HUES6 (cell line): Measurements from ENCODE around the gene STT3A.

Source experiments
- H3K27ac ChIP-seq: 2 replicates; pipeline ENCODE4 v1.7.0; 2013; ENCODE audit warnings: low read depth, mild to moderate bottlenecking, low read length, inconsistent platforms
- H3K27me3 ChIP-seq: 2 replicates; pipeline ENCODE4 v1.6.1; 2013; ENCODE audit warnings: low read length; ENCODE audit not compliant: control insufficient read depth, insufficient read depth
- H3K36me3 ChIP-seq: 2 replicates; pipeline ENCODE4 v1.6.1; 2013; ENCODE audit warnings: low read length; ENCODE audit not compliant: control insufficient read depth, insufficient read depth
- H3K4me1 ChIP-seq: 2 replicates; pipeline ENCODE4 v1.6.1; 2013; ENCODE audit warnings: low read length; ENCODE audit not compliant: control insufficient read depth, insufficient read depth
- H3K4me3 ChIP-seq: 2 replicates; pipeline ENCODE4 v1.5.1; 2013; ENCODE audit warnings: low read depth, low read length
- H3K9ac ChIP-seq: one replicate; pipeline ENCODE4 v1.6.1; 2013; ENCODE audit warnings: mild to moderate bottlenecking, low read length
- H3K9me3 ChIP-seq: 2 replicates; pipeline ENCODE4 v1.6.1; 2013; ENCODE audit warnings: low read depth, low read length; ENCODE audit not compliant: control insufficient read depth, insufficient read depth

Gene STT3A

DNA sequence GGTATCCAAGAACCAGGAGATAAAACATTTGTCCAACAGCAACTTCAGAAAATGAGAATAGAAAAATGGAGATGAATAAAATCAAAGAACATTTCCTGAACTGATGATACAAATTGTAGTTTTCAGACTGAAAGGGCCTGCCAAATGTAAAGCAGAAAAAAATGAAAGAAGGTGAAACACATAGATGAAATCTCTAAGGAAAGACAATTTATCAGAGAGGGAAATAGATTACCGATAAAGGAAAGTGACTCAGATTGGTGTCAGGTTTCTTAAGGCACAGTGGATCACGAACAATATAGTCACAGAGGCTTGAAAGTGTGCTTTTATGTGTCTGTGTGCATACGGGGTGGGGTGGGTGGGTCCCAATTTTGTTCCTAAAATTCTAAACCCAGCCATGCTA is 4.1 kb upstream of the STT3A start:
- no peaks in the 10 kb centered on the region for H3K4me1 ChIP-seq
- H3K9ac ChIP-seq, result no peak overlapping the region
- no peaks in the 10 kb centered on the region for H3K9me3 ChIP-seq
- no peak overlapping the region for H3K27ac ChIP-seq
- no peaks in the 10 kb centered on the region for H3K27me3 ChIP-seq
- H3K4me3 ChIP-seq, result no peak overlapping the region
- peaks cover 13% of the 10 kb centered on the region for H3K36me3 ChIP-seq

- H3K9me3 ChIP-seq, result no peaks in the 10 kb centered on the region
- H3K27ac ChIP-seq, result peak overlapping the region; percentile 81
- H3K4me1 ChIP-seq, result no peaks in the 10 kb centered on the region
These were observed 875 bp upstream of the STT3A start for GRCh38 chr11:125591649-125592304.

GRCh38 chr11:125593114-125593820 is 615 bp downstream of the STT3A start:
- Histone ChIP-seq H3K4me3 (peak overlapping the region; percentile 95), H3K27me3 (no peaks in the 10 kb centered on the region), H3K36me3 (peaks cover 27% of the 10 kb centered on the region), H3K27ac (no peak overlapping the region), H3K9ac (peak overlapping the region; percentile 91), H3K4me1 (no peaks in the 10 kb centered on the region), H3K9me3 (no peaks in the 10 kb centered on the region)

More at GRCh38 chr11:125591649-125592304, 875 bp upstream of the STT3A start:
- peaks cover 13% of the 10 kb centered on the region for H3K36me3 ChIP-seq
- H3K27me3 ChIP-seq, result no peaks in the 10 kb centered on the region
- H3K9ac ChIP-seq, result peak overlapping the region; percentile 97
- H3K4me3 ChIP-seq, result peak overlapping the region; percentile 95

DNA sequence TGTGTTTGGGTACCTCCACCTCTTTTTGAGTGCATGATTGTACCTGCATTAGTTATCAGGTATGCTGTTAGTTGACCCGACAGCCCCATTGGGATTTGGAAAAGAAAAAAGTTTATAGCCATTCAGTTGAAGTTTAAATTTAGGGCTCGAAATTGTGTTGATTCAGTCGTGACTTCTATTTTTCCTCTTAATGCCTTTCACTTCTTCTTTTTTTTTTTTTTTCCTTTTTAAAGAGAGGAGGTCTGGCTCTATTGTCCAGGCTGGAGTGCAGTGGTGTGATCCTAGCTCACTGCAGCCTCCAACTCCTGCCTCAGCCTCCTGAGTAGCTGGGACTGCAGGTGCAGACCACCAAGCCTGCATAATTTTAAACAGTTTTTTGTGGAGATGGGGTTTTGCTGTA is 2.3 kb downstream of the STT3A start:
- no peaks in the 10 kb centered on the region for H3K9me3 ChIP-seq
- H3K27me3 ChIP-seq, result no peaks in the 10 kb centered on the region
- H3K27ac ChIP-seq, result no peak overlapping the region
- H3K36me3 ChIP-seq, result peaks cover 39% of the 10 kb centered on the region
- H3K4me3 ChIP-seq, result no peak overlapping the region
- H3K4me1 ChIP-seq, result no peaks in the 10 kb centered on the region
- H3K9ac ChIP-seq, result no peak overlapping the region

DNA sequence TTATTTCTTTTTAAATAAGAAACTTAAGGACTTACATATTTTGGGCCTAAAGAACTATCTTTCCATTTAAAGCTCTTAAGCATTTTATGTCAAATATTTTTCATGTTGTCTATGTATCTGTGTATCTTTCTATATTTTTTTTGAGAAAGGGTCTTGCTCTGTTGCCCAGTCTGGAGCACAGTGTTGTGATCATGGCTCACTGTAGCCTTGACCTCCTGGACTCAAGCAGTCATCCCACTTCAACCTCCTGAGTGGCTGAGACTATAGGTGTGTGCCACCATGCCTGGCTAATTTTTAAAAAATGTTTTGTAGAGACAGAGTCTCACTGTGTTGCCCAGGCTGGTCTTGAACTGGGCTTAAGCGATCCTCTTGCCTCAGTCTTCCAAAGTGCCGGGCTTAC is 8.0 kb downstream of the STT3A start:
- no peak overlapping the region for H3K4me3 ChIP-seq
- H3K36me3 ChIP-seq, result peaks cover 92% of the 10 kb centered on the region
- H3K9ac ChIP-seq, result no peak overlapping the region
- no peaks in the 10 kb centered on the region for H3K27me3 ChIP-seq
- H3K9me3 ChIP-seq, result no peaks in the 10 kb centered on the region
- no peak overlapping the region for H3K27ac ChIP-seq
- no peaks in the 10 kb centered on the region for H3K4me1 ChIP-seq

GRCh38 chr11:125603207-125603606 is 10.6 kb downstream of the STT3A start:
- H3K9me3 ChIP-seq, result no peaks in the 10 kb centered on the region
- H3K4me3 ChIP-seq, result no peak overlapping the region
- H3K9ac ChIP-seq, result no peak overlapping the region
- H3K36me3 ChIP-seq, result peaks cover 94% of the 10 kb centered on the region
- no peaks in the 10 kb centered on the region for H3K4me1 ChIP-seq
- no peaks in the 10 kb centered on the region for H3K27me3 ChIP-seq
- no peak overlapping the region for H3K27ac ChIP-seq

GRCh38 chr11:125605417-125605816 is 12.8 kb downstream of the STT3A start:
- peaks cover 98% of the 10 kb centered on the region for H3K36me3 ChIP-seq

DNA sequence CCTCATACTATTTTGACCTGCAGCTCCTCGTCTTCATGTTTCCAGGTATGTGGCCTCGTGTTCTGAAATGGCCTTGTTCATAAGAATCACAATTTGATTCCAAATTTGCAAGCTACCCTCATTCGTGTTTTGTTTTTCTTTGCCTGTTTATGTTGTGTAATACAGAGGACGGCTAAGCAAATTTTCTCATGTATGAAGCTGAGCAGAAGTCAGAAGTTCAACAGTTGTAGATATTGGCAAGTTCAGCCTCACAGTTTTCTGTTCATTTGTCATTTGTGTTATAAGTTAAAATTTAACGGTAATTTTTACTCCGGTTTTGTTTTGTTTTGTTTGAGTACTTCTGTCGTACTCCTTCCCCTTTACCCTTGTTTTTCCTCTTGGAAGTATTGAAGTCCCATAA is 16.9 kb downstream of the STT3A start:
- Histone ChIP-seq H3K9me3 (no peaks in the 10 kb centered on the region), H3K27me3 (no peaks in the 10 kb centered on the region), H3K36me3 (peaks cover 98% of the 10 kb centered on the region), H3K27ac (no peak overlapping the region), H3K4me1 (no peaks in the 10 kb centered on the region), H3K4me3 (no peak overlapping the region), H3K9ac (no peak overlapping the region)

More at GRCh38 chr11:125605417-125605816, 12.8 kb downstream of the STT3A start:
- Histone ChIP-seq H3K27me3 (no peaks in the 10 kb centered on the region), H3K9me3 (no peaks in the 10 kb centered on the region), H3K4me1 (no peaks in the 10 kb centered on the region), H3K4me3 (no peak overlapping the region), H3K27ac (no peak overlapping the region), H3K9ac (no peak overlapping the region)

GRCh38 chr11:125618383-125618782 is 25.7 kb downstream of the STT3A start:
- no peak overlapping the region for H3K27ac ChIP-seq
- H3K4me3 ChIP-seq, result no peak overlapping the region
- no peaks in the 10 kb centered on the region for H3K4me1 ChIP-seq
- no peak overlapping the region for H3K9ac ChIP-seq
- no peaks in the 10 kb centered on the region for H3K9me3 ChIP-seq
- H3K36me3 ChIP-seq, result peaks cover 92% of the 10 kb centered on the region
- H3K27me3 ChIP-seq, result no peaks in the 10 kb centered on the region

- Histone ChIP-seq H3K4me1 (peaks cover 6% of the 10 kb centered on the region; the same call in 1 of the 2 replicates), H3K4me3 (no peak overlapping the region), H3K9ac (no peak overlapping the region), H3K36me3 (peaks cover 58% of the 10 kb centered on the region), H3K27me3 (no peaks in the 10 kb centered on the region), H3K27ac (no peak overlapping the region), H3K9me3 (no peaks in the 10 kb centered on the region)
These were observed 29.3 kb downstream of the STT3A start for GRCh38 chr11:125621995-125622394.

GRCh38 chr11:125623064-125623463 is 30.4 kb downstream of the STT3A start:
- Histone ChIP-seq H3K36me3 (peaks cover 52% of the 10 kb centered on the region), H3K27me3 (no peaks in the 10 kb centered on the region), H3K9ac (no peak overlapping the region), H3K4me3 (no peak overlapping the region), H3K9me3 (no peaks in the 10 kb centered on the region), H3K27ac (no peak overlapping the region), H3K4me1 (peaks cover 12% of the 10 kb centered on the region; the same call in 1 of the 2 replicates)
